ENCODE measurements around the gene OR52N5.
A peak's percentile ranks its signal among the peaks of the same experiment; 100 is the strongest.

OR52N5 gene

DNA sequence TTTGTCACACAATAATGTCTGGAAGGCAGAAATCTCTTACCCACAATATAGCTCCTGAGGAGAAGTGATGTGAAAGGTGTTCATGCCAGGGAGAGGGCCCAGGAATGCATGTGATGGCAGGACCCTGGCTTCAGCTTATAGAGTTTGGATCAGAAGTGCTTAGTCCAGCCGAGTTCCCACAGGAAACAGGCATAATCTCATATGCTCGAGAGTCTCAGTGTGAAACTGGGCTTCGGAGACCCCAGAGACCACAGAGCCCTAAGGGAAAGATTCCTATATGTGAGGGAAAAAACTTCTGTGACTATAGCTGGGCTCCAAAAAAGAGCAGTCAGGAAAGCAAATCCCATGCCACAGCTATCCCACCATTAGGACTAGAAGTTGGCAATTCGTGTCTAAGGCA, at the start of gene OR52N5:
OR52N5 (minus strand) TSS at position 101 of the 400 bp plus-strand sequence. CDS start 4,721 bp downstream, outside the sequence.
- no peak for DNase-seq (ENCODE audit: low read depth in 3 of 3, low spot score in 1 of 3)

DNA sequence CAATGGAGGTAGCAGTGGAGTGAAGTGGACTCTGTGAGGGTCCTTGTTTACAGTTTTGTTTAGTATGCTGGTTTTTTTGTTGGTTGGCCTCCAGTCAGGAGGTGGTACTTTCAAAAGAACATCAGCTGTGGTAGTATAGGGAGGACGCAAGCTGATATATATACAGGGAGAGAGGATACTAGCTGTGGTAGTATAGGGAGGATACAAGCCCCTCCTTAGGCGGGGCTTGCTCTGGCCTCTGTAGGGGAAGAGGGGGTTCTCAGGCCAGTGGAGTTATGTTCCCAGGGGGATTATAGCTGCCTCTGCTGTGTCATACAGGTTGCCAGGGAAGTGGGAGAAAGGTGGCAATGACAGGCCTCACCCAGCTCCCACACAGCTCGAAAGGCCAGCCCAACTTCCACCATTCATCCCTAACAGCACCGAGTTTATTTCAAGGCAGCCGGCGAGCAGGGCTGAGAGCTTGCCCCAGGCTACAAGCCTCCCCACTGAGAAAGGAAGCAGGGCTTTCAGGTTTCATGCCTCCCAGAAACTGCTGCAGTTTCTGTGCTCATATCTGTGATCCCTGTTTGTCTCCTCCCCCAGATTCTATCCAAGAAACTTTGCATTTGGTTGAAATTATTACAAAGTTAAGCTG, 48.2 kb upstream of the OR52N5 start:
- DNase-seq (ENCODE audit: low read depth in 3 of 3, low spot score in 1 of 3): no peak

DNA sequence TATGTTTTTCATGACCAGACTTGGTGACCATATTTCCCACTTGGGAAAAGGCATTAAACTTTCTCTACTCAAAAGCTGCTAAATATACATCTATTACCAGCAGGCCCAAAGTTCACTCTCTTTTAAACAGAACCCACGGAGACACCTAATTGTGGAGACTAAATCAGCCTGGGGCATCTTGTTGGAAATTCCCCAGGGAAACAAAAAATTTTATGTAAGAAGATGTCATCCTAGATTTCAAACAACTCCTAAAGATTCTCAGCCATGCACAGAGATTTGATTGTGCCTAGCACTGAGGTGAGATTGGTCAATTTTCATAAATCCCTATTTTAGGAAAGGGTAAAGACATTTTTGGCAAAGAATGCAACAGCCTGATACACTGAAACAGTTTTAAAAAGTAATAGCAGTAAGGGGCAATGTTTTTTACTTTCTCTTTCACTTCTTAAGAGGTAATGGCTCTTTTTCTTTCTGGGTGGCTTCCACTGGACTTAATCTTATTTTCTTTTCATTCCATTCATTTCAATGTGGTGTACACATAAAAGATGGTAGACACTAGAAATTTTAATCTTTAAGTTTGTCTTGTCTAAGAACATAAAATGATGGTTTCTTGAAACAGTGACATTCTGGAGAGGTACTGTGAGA, 35.2 kb upstream of the OR52N5 start:
- no peak for DNase-seq (ENCODE audit: low read depth in 3 of 3, low spot score in 1 of 3)

DNA sequence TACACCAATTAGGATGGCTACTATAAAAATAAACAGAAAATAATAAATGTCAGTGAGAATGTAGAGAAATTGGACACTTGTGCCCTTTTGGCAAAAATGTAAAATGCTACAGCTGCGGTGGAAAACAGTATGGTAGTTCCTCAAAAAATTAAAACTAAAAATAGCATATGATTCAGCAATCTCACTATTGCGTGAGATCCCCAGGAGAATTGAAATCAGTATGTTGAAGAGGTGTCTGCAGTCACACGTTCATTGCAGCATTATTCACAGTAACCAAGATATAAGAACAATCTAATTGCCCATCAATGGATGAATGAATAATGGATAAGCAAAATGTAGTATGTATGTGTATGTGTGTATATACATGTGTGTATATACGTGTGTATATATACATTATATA, 32.4 kb upstream of the OR52N5 start:
- no peak for DNase-seq (ENCODE audit: low read depth in 3 of 3, low spot score in 1 of 3)

DNA sequence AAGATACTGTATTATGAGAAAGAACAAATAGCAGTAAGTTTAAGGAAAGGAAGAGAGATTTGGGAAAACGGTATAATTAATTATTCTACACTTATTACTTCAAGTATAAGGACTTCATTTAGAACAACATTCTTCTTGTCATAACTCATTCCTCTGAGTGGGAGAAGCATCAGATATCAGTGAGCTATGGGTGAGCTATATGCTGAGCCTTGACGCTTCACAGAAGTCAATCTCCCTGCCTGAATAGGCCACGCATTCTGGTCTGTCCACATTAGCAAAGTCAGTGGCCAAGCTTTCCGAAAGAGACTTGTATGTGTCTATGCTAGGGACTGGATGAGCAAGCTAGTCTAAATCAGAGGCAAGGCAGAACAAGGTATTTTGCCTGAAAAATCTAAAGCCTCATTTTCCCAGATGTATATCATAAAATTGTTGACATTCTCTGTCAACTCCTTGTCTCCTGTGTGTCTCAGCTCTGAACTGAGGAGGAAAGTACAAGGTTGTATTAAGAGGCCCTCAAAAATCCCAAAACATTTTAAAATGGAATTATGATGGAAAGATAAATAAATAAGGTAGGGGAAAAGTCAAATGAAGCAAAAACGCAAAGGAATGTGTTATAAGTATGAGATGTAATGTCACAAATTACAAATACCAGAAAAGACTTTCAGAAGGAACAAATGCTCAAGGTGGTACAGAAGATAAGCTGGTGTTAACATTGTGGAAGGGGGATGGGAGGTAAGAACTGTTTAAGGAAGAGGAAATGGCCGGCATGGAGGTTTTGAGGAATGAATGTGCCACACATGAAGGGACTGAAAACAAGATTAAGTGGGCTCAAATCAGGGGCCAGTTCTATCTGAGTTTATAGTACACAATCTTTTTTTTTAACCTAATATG, 27.0 kb upstream of the OR52N5 start:
- DNase-seq (ENCODE audit: low read depth in 3 of 3, low spot score in 1 of 3): no peak

DNA sequence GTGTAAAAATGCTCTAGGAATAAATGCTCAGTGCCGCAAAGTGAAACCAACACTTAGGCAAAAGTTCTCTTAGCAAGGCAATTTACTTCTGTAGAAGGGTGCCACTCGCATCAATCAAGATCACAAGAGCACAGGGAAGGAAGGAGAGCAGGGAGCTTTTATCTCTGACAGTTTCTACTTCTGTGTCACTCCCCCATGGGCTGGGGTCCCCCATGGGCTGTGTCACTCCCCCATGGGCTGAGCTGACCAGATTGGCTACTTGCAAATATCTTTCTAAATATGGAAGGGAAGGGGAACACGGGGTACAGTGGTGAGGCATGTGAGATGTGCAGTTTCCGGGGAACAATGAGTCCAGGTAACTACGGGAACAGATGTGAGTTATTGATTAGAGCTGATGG, 26.0 kb upstream of the OR52N5 start:
- DNase-seq (ENCODE audit: low read depth in 3 of 3, low spot score in 1 of 3): no peak

DNA sequence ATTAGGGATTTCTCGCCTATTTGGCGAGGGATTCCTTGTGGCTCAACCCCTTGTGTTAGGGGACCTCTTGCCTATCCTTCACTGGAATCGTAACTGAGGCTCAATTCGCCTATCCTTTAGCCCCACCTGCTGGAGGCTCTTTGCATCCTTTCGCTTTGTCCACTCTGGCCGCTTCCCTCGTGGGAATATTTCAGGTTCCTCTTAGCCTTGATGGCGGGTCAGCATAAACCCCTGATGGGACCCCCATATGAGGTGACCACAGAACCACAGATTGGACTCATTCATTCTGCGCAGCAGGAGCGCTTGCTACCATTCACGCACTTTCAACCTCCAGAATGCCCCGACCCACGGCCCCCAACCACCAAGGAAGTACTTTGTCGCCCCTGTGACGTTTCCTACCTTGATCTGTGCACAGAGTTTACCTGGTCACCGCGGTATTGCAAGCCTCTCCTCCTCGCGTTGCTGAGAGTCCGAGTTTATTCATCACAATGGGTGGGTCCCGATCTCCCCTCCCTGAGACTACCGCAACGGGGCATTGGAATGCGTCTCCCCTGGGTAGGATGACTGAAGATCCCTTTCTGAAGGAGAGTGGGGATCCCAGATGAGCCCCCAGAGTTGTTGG, 25.5 kb upstream of the OR52N5 start, which contains the start of gene OR52N2:
OR52N2 (plus strand) TSS at position 425 of the 622 bp plus-strand sequence. CDS start 11,412 bp downstream, outside the sequence.
- peak; percentile 34 to 46 (median 37) for DNase-seq (ENCODE audit: low read depth in 3 of 3, low spot score in 1 of 3)

DNA sequence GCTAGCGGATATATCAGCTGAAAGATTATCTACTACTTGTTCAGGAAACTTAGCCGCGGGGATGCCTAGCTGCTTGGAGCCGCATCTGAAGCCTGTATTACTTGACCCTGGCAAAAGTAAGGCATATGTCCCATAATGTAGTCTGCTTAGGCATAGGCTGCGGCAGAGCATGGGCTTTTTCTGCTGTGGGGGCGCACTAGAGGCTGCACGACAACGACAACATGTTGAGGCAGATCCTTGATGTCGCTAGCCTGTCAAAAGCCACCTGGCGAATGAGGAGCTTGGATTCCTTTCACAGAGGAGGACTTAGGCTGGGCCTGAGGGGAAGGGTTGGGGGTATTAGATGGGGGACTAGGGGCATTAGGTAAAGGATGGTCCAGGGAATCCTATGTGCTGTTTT, 24.4 kb upstream of the OR52N5 start:
- no peak for DNase-seq (ENCODE audit: low read depth in 3 of 3, low spot score in 1 of 3)

DNA sequence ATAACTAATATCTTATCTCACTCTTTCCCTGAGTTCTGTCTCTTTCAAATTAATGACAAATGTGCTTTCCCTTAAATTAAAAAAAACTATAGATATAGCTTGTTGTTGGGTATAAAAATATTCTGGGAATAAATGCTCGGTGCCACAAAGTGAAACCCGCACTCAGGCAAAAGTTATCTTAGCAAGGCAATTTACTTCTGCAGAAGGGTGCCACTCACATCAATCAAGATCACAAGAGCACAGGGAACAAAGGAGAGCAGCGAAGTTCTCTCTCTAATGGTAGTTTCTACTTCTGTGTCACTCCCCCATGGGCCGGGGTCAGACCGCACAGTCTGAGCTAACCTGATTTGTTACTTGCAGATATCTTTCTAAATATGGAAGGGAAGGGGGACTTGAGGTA, 20.8 kb upstream of the OR52N5 start:
- no peak for DNase-seq (ENCODE audit: low read depth in 3 of 3, low spot score in 1 of 3)

DNA sequence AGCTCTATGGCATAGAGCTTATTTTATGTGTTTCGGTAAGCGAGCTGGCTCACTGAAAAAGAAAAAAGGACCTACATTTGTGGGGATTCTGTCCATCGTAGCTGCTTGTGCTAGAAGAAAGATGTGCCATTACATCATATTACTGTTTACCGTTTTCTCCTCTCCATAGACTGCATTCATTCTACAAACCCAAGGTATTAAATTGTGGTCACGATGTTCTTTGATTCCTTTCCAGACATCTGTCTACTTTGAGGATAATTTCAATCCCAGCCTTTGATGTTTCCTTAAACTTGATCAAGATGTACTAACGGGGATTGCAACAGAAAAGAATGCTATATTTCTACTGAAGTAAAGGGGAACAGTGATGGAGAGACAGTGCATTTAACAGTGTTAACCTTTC, 13.4 kb upstream of the OR52N5 start:
- no peak for DNase-seq (ENCODE audit: low read depth in 3 of 3, low spot score in 1 of 3)

DNA sequence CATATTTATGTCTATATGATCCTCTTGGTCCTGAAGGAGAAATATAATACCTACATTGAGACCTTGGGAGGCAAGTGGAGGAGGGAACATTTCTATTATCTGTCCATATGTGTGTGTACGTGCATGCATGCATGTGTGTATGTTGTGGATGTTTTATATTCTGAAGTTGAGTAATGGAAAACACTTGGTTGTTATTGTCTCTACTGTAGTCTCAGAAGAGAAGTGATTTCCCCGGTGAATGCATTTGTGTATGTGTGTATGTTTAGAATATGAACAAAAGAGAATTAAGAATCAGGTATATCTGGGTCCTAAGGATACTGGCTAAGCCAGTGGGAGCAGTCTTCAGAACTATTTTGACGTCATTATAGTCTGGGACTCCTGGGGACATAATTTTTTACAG, 8.0 kb upstream of the OR52N5 start, which contains the start of gene OR52N1:
OR52N1 (minus strand) TSS at position 101 of the 400 bp plus-strand sequence. CDS start 2,449 bp downstream, outside the sequence.
- DNase-seq (ENCODE audit: low read depth in 3 of 3, low spot score in 1 of 3): no peak

DNA sequence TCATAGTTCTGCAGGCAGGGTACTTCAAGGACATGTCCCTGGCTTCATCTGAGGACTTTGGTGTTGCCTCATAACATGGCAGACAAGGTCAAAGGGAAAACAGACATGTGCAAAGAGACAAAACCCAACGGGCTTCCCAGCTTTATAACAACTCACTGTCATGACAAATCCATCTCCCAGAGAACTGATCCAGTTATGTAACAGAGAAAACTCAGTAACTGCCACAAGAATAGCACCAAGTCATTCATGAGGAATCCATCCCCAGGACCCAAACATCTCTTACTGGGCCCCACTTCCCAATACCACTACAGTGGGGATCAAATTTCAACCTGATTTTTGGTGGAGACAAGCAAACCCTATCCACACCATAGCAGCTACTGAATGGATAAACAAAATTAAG, 16.1 kb downstream of the OR52N5 start:
- DNase-seq (ENCODE audit: low read depth in 3 of 3, low spot score in 1 of 3): no peak

DNA sequence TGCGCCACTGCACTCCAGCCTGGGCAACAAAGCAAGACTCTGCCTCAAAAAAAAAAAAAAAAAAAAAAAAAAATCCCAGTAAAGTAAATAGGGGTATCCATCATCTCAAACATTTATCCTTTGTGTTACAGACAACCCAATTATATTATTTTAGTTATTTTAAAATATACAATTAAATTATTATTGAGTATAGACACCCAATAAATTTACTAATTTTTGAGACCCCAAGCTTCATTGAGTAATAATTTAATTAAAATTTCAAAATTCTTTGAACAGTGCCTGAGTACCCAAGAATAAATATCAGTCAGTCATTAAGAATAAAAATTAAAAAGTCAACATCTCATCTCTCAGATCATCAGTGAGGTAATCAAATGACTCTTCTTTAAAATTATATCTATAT, 29.2 kb downstream of the OR52N5 start, which contains the start of gene OR52N4:
OR52N4 (plus strand) TSS at position 301 of the 400 bp plus-strand sequence. CDS start 498 bp downstream, outside the sequence.
- no peak for DNase-seq (ENCODE audit: low read depth in 3 of 3, low spot score in 1 of 3)

DNA sequence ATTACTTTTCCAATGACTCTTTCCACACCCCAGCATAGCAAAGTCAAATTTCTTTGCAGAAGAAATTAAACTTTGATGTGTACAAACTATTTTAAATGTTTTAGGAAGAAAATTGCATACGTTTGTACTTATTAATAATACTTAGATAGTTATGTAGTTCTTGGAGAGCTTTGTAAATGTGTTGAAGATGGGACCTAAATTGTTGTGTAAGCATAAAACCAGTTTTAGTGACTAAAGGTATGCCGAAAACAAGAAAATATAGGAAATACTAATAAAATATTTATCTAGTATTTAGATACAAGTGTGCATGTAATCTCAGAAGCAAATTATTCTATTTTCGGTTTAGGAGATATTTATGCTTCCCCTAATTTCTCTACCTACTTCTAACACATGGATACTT, 33.3 kb downstream of the OR52N5 start:
- DNase-seq (ENCODE audit: low read depth in 3 of 3, low spot score in 1 of 3): no peak

DNA sequence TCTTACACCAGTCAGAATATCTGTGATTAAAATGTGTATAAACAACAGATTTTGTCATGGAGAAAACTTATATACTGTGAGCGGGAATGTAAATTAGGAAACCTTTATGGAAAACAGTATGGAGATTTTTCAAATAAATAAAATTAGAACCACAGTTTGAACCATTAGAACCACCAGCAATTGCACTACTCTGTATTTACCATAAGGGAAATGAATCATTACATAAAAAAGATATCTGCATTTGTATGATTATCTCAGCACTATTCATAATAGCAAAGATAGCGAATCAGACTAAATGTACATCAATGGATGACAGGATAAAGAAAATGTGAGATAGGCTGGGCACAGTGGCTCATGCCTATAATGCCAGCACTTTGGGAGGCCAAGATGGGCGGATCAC, 36.5 kb downstream of the OR52N5 start:
- no peak for DNase-seq (ENCODE audit: low read depth in 3 of 3, low spot score in 1 of 3)

DNA sequence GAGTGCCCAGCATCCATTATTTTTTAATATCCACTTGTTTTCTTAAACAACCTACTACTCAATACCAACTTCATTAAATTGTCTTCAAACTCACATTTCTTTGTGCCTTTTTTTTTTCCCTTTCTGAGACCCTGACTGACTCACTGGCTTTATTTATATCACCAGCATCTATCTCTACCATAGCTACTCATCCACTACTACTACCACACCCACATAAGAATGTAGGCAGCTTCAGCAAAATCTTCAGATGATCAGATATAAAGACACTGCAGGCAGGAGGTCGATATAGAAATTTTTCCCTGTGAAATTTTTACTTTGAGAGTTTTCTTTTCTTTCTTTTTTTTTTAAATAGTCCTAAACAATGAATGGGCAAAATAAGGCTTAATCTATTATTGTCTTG, 44.7 kb downstream of the OR52N5 start:
- no peak for DNase-seq (ENCODE audit: low read depth in 3 of 3, low spot score in 1 of 3)

DNA sequence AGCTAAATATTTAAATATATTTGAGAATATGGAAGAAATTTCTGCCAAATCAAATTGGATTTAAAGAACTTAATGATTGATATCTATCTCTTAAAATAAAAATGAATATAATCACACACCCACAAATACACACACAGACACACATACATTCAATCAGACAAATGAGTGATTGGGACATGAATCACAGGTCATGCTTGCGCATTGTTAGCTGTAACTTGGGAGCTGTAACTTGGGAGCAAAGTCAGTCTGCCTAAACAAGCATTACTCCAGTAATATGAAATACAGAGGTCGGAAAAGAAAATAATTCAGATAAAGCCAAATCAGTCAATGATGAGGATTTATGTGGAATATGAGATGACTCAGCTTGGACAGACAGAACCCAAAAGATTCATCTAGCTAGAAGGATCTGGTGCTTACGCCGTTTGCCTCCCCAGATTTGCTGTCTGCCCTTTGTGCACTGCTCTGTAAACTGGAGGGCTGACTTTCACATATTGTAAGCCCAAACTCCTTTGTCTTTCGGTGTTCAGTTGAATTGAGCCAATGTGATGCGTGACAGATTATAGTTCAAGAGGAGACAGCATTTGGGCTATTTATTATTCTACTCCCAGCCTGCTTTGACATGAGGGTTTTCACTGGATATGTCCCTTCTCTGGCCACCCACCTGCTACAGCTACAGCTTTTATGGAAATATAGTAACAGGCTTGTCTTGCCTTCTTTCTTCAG, 45.3 kb downstream of the OR52N5 start:
- DNase-seq (ENCODE audit: low read depth in 3 of 3, low spot score in 1 of 3): no peak

DNA sequence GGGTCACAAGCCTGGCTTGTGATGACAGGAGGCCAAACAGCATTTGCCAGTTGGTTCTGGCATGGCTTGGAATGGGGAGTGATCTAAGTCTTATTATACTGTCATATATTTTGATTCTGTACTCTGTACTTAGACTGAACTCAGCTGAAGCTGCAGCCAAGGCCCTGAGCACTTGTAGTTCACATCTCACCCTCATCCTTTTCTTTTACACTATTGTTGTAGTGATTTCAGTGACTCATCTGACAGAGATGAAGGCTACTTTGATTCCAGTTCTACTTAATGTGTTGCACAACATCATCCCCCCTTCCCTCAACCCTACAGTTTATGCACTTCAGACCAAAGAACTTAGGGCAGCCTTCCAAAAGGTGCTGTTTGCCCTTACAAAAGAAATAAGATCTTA, 46.1 kb downstream of the OR52N5 start:
- DNase-seq (ENCODE audit: low read depth in 3 of 3, low spot score in 1 of 3): no peak

DNA sequence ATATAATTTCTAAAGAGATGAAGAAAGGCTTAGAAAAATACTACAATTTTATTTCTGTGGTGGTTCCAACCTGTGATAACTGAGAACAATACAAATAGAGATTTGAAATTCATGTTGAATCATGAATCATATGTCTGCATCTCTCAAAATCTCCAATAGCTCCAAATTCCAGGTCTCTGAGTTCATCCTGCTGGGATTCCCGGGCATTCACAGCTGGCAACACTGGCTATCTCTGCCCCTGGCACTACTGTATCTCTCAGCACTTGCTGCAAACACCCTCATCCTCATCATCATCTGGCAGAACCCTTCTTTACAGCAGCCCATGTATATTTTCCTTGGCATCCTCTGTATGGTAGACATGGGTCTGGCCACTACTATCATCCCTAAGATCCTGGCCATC, 46.8 kb downstream of the OR52N5 start, which contains the start of gene OR56B1:
OR56B1 (plus strand) TSS at position 53 of the 400 bp plus-strand sequence; CDS start at position 122, 69 bp downstream.
- no peak for DNase-seq (ENCODE audit: low read depth in 3 of 3, low spot score in 1 of 3)

DNA sequence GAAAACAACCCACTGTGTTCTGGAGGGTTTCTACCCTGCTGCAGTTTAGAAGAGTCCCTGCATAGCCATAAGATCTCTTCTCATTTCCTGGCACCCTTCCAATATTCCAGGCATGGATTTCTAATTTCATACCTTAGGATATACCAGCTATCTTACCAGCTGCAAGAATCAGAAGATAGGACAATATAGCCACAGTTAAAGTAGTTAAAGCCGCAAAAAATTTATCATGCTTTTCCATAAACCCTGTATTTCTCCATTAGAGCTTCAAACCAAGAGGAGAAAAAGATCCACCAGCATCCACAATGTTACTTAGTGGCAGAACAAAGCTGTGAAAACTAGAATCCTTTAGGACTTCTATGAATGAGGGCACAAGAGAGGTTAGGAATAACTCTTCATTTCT, 55.5 kb downstream of the OR52N5 start:
- no peak for DNase-seq (ENCODE audit: low read depth in 3 of 3, low spot score in 1 of 3)

Measured in stimulated activated CD4-positive, alpha-beta T cell treated with anti-CD3 and anti-CD28 coated beads, TNF-alpha, amount 100 ng/mL, for 1 hour (primary cell).